Panc1 (cell line): ENCODE data around the gene APOL6.

Source experiments
- CTCF ChIP-seq: fragments of 450-650 bp; IDR thresholded peaks from 2 replicates; pipeline ENCODE4 v1.5.1; 2017; ENCODE audit warnings: mild to moderate bottlenecking
- POLR2AphosphoS5 ChIP-seq: IDR thresholded peaks from 2 replicates; pipeline ENCODE4 v1.6.1; 2012; ENCODE audit warnings: mild to moderate bottlenecking, low read depth, low read length, moderate library complexity
- SIN3A ChIP-seq: IDR thresholded peaks from 2 replicates; pipeline ENCODE4 v1.6.1; 2012; ENCODE audit warnings: low read depth, mild to moderate bottlenecking, low read length, moderate library complexity, borderline replicate concordance; ENCODE audit not compliant: insufficient read depth
- TCF7L2 ChIP-seq: IDR thresholded peaks from 2 replicates; pipeline ENCODE4 v1.6.1; 2011; ENCODE audit warnings: mild to moderate bottlenecking, low read depth, low read length, inconsistent platforms
- TF ChIP-seq, protein P1 (sequence below), 2 experiments: IDR thresholded peaks; 2 replicates each; pipeline ENCODE4 v1.6.1; 2011 to 2012; ENCODE audit warnings: low read depth in 2 of 2, control low read depth in 1 of 2, low read length in 1 of 2, mild to moderate bottlenecking in 1 of 2, moderate library complexity in 1 of 2; ENCODE audit not compliant: insufficient read depth in 1 of 2

DNA sequence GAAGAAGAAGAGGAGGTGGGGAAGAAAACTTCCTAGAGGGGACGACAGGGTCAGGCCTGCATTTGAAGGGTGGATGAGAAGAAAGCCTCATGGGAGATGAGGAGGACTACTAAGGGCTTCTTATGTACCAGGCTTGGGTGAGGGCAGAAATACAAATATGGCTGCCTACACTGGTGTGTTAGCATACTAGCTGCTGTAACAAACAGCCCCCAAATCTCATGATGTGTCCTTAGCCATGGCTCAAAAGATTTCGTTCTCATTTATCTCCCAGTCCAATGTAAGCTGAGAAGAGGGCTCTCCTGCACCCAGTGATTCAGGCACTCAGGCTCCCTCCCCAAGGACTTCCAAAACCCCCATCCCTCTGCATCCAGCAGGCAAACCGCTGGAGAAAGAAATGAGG is 19.5 kb upstream of the APOL6 start:
- no peak for TF ChIP-seq CTCF
- no peak for TF ChIP-seq TCF7L2
- no peak for TF ChIP-seq POLR2AphosphoS5
- TF ChIP-seq, protein P1, sequence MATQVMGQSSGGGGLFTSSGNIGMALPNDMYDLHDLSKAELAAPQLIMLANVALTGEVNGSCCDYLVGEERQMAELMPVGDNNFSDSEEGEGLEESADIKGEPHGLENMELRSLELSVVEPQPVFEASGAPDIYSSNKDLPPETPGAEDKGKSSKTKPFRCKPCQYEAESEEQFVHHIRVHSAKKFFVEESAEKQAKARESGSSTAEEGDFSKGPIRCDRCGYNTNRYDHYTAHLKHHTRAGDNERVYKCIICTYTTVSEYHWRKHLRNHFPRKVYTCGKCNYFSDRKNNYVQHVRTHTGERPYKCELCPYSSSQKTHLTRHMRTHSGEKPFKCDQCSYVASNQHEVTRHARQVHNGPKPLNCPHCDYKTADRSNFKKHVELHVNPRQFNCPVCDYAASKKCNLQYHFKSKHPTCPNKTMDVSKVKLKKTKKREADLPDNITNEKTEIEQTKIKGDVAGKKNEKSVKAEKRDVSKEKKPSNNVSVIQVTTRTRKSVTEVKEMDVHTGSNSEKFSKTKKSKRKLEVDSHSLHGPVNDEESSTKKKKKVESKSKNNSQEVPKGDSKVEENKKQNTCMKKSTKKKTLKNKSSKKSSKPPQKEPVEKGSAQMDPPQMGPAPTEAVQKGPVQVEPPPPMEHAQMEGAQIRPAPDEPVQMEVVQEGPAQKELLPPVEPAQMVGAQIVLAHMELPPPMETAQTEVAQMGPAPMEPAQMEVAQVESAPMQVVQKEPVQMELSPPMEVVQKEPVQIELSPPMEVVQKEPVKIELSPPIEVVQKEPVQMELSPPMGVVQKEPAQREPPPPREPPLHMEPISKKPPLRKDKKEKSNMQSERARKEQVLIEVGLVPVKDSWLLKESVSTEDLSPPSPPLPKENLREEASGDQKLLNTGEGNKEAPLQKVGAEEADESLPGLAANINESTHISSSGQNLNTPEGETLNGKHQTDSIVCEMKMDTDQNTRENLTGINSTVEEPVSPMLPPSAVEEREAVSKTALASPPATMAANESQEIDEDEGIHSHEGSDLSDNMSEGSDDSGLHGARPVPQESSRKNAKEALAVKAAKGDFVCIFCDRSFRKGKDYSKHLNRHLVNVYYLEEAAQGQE (IDR thresholded peaks at IDR 0.05; ENCODE audit: insufficient read depth in 1 of 2, low read depth in 2 of 2, low read length in 1 of 2): no peak
- TF ChIP-seq SIN3A: no peak
